BLaER1 treated with 17β-estradiol and CSF1 and Interleukin-3, amounts not matched to agents 10 nM and 100 nM (cell line): Measurements from ENCODE around the gene MYOC.
A peak's percentile ranks its signal among the peaks of the same experiment; 100 is the strongest.

ENCODE experiments used
- H3K27ac ChIP-seq, 11 experiments: shearing (Covaris generic); formaldehyde crosslinking; 2 replicates each; pipeline ENCODE4 v1.8.1; 2022
- H3K27me3 ChIP-seq, 11 experiments: shearing (Covaris generic); formaldehyde crosslinking; 2 replicates each; pipeline ENCODE4 v1.8.1; 2022
- H3K36me3 ChIP-seq, 11 experiments: shearing (Covaris generic); formaldehyde crosslinking; 2 replicates each; pipeline ENCODE4 v1.8.1; 2022
- H3K4me1 ChIP-seq, 10 experiments: shearing (Covaris generic); formaldehyde crosslinking; 2 replicates each; pipeline ENCODE4 v1.8.1; 2022
- H3K4me2 ChIP-seq, 11 experiments: shearing (Covaris generic); formaldehyde crosslinking; 2 replicates each; pipeline ENCODE4 v1.8.1; 2022
- H3K4me3 ChIP-seq, 10 experiments: shearing (Covaris generic); formaldehyde crosslinking; 2 replicates each; pipeline ENCODE4 v1.8.1; 2022
- H3K9ac ChIP-seq, 11 experiments: shearing (Covaris generic); formaldehyde crosslinking; 2 replicates each; pipeline ENCODE4 v1.8.1; 2022
- H3K9me3 ChIP-seq, 11 experiments: shearing (Covaris generic); formaldehyde crosslinking; replicated peaks in 1 of 11; 2 replicates each; pipeline ENCODE4 v1.8.1; 2022
- H4K20me1 ChIP-seq, 11 experiments: shearing (Covaris generic); formaldehyde crosslinking; 2 replicates each; pipeline ENCODE4 v1.8.1; 2022
- Cebpa-rat ChIP-seq, 11 experiments: shearing (Covaris generic); IDR thresholded peaks; 2 replicates each; pipeline ENCODE4 v1.8.1; 2022

The MYOC gene

GRCh38 chr1:171654942-171655745, 2.7 kb upstream of the MYOC start:
- TF ChIP-seq Cebpa-rat (IDR thresholded peaks at IDR 0.05) = no peak
- Histone ChIP-seq H4K20me1 (no peaks in the 10 kb centered on the region), H3K27ac (peak overlapping the region in 4 of 11 experiments; percentile 4 to 39 (median 28); a peak in 3 of 22 replicates), H3K4me2 (peak overlapping the region; percentile 27 to 91 (median 69)), H3K9ac (peak overlapping the region in 1 of 11 experiments; percentile 41; a peak in 1 of 22 replicates), H3K4me3 (peak overlapping the region in 2 of 10 experiments; percentile 2 to 40; a peak in 2 of 20 replicates), H3K4me1 (peaks cover 9 to 33% (median 27%) of the 10 kb centered on the region in 10 experiments; a peak in 18 of 20 replicates), H3K9me3 (peaks cover 0 to 5% (median 0%) of the 10 kb centered on the region in 11 experiments; a peak in 1 of 22 replicates), H3K36me3 (no peaks in the 10 kb centered on the region), H3K27me3 (no peaks in the 10 kb centered on the region)

- Histone ChIP-seq H4K20me1 (no peaks in the 10 kb centered on the region), H3K4me2 (peak overlapping the region; percentile 27 to 91 (median 69); a peak in 21 of 22 replicates), H3K4me3 (no peak overlapping the region), H3K27me3 (no peaks in the 10 kb centered on the region), H3K36me3 (no peaks in the 10 kb centered on the region), H3K27ac (peak overlapping the region in 2 of 11 experiments; percentile 20 to 36; a peak in 2 of 22 replicates), H3K9ac (peak overlapping the region in 2 of 11 experiments; percentile 13 to 41; a peak in 1 of 22 replicates), H3K9me3 (no peaks in the 10 kb centered on the region), H3K4me1 (peaks cover 9 to 33% (median 27%) of the 10 kb centered on the region in 10 experiments; a peak in 18 of 20 replicates)
- no peak for TF ChIP-seq Cebpa-rat (IDR thresholded peaks at IDR 0.05)
Observed at GRCh38 chr1:171654201-171654941, 1.9 kb upstream of the MYOC start.

GRCh38 chr1:171653796-171654195, 1.3 kb upstream of the MYOC start:
- Histone ChIP-seq H3K4me3 (no peak overlapping the region), H4K20me1 (no peaks in the 10 kb centered on the region), H3K9ac (no peak overlapping the region), H3K9me3 (no peaks in the 10 kb centered on the region), H3K4me2 (peak overlapping the region in 3 of 11 experiments; percentile 69 to 91 (median 75); a peak in 5 of 22 replicates), H3K36me3 (no peaks in the 10 kb centered on the region), H3K27ac (no peak overlapping the region), H3K4me1 (peaks cover 9 to 33% (median 27%) of the 10 kb centered on the region in 10 experiments; a peak in 18 of 20 replicates), H3K27me3 (no peaks in the 10 kb centered on the region)
- TF ChIP-seq Cebpa-rat (IDR thresholded peaks at IDR 0.05) = no peak

- H3K4me2 ChIP-seq = no peak overlapping the region
- no peaks in the 10 kb centered on the region for H3K9me3 ChIP-seq
- TF ChIP-seq Cebpa-rat (IDR thresholded peaks at IDR 0.05) = no peak
- no peaks in the 10 kb centered on the region for H4K20me1 ChIP-seq
- no peak overlapping the region for H3K9ac ChIP-seq
- H3K36me3 ChIP-seq = no peaks in the 10 kb centered on the region
- H3K27me3 ChIP-seq = no peaks in the 10 kb centered on the region
- H3K4me3 ChIP-seq = no peak overlapping the region
- H3K4me1 ChIP-seq = peaks cover 0 to 15% (median 5%) of the 10 kb centered on the region in 10 experiments; a peak in 10 of 20 replicates
- H3K27ac ChIP-seq = no peak overlapping the region
Observed at GRCh38 chr1:171646249-171646560, 6.3 kb downstream of the MYOC start.

GRCh38 chr1:171645553-171646248, 6.8 kb downstream of the MYOC start:
- Histone ChIP-seq H3K4me3 (no peak overlapping the region), H3K27me3 (no peaks in the 10 kb centered on the region), H3K4me2 (no peak overlapping the region), H3K27ac (no peak overlapping the region), H3K9ac (no peak overlapping the region), H4K20me1 (no peaks in the 10 kb centered on the region), H3K4me1 (peaks cover 0 to 18% (median 6%) of the 10 kb centered on the region in 10 experiments; a peak in 10 of 20 replicates), H3K9me3 (no peaks in the 10 kb centered on the region), H3K36me3 (no peaks in the 10 kb centered on the region)
- TF ChIP-seq Cebpa-rat (IDR thresholded peaks at IDR 0.05) = no peak

GRCh38 chr1:171644805-171645483, 7.5 kb downstream of the MYOC start:
- no peak overlapping the region for H3K27ac ChIP-seq
- TF ChIP-seq Cebpa-rat (IDR thresholded peaks at IDR 0.05) = no peak
- H3K9me3 ChIP-seq = no peaks in the 10 kb centered on the region
- H4K20me1 ChIP-seq = no peaks in the 10 kb centered on the region
- no peaks in the 10 kb centered on the region for H3K27me3 ChIP-seq
- no peaks in the 10 kb centered on the region for H3K36me3 ChIP-seq
- peak overlapping the region in 1 of 11 experiments; percentile 35; a peak in 2 of 22 replicates for H3K4me2 ChIP-seq
- H3K9ac ChIP-seq = no peak overlapping the region
- H3K4me3 ChIP-seq = no peak overlapping the region
- H3K4me1 ChIP-seq = peaks cover 0 to 18% (median 6%) of the 10 kb centered on the region in 10 experiments; a peak in 10 of 20 replicates

GRCh38 chr1:171643156-171643555, 9.3 kb downstream of the MYOC start:
- H3K4me3 ChIP-seq = no peak overlapping the region
- no peak for TF ChIP-seq Cebpa-rat (IDR thresholded peaks at IDR 0.05)
- peaks cover 0 to 18% (median 6%) of the 10 kb centered on the region in 10 experiments; a peak in 10 of 20 replicates for H3K4me1 ChIP-seq
- H3K27me3 ChIP-seq = no peaks in the 10 kb centered on the region
- no peak overlapping the region for H3K27ac ChIP-seq
- H3K36me3 ChIP-seq = no peaks in the 10 kb centered on the region
- no peaks in the 10 kb centered on the region for H4K20me1 ChIP-seq
- no peak overlapping the region for H3K9ac ChIP-seq
- no peak overlapping the region for H3K4me2 ChIP-seq
- H3K9me3 ChIP-seq = no peaks in the 10 kb centered on the region

- peak overlapping the region in 2 of 11 experiments; percentile 21 to 23; a peak in 1 of 22 replicates for H3K9ac ChIP-seq
- TF ChIP-seq Cebpa-rat (IDR thresholded peaks at IDR 0.05) = no peak
- no peaks in the 10 kb centered on the region for H3K9me3 ChIP-seq
- H3K4me1 ChIP-seq = peaks cover 0 to 18% (median 6%) of the 10 kb centered on the region in 10 experiments; a peak in 10 of 20 replicates
- H3K27ac ChIP-seq = no peak overlapping the region
- H3K4me2 ChIP-seq = peak overlapping the region in 5 of 11 experiments; percentile 19 to 48 (median 26); a peak in 5 of 22 replicates
- no peaks in the 10 kb centered on the region for H4K20me1 ChIP-seq
- H3K27me3 ChIP-seq = no peaks in the 10 kb centered on the region
- no peaks in the 10 kb centered on the region for H3K36me3 ChIP-seq
- no peak overlapping the region for H3K4me3 ChIP-seq
Observed at GRCh38 chr1:171642197-171642596, 10.3 kb downstream of the MYOC start.
